DND-41 (cell line): ENCODE results near the gene MBL2.

ENCODE experiments used
- ATAC-seq: fragments of 200-7000 bp; cut with Tn5 transposase; 3 replicates; pipeline ENCODE4 v1.9.1; 2021; ENCODE audit warnings: low read depth; ENCODE audit not compliant: insufficient read depth
- DNase-seq: peaks from one replicate; pipeline ENCODE4 v3.0.0-alpha.2; 2020
- H2AFZ ChIP-seq: 2 replicates; pipeline ENCODE4 v1.6.0; 2012; ENCODE audit warnings: low read depth, low read length
- H3K27ac ChIP-seq: 2 replicates; pipeline ENCODE4 v1.5.1; 2012; ENCODE audit warnings: low read length, inconsistent platforms
- H3K27me3 ChIP-seq: fragments of 200-600 bp; sonication (generic); 2 replicates; pipeline ENCODE4 v1.6.0; 2012; ENCODE audit warnings: low read length, mild to moderate bottlenecking, inconsistent platforms; ENCODE audit not compliant: insufficient read depth, poor library complexity
- H3K36me3 ChIP-seq: 2 replicates; pipeline ENCODE4 v1.5.1; 2012; ENCODE audit warnings: low read length, inconsistent platforms; ENCODE audit not compliant: insufficient read depth
- H3K4me1 ChIP-seq: 2 replicates; pipeline ENCODE4 v1.5.1; 2012; ENCODE audit warnings: mild to moderate bottlenecking, low read length; ENCODE audit not compliant: insufficient read depth
- H3K4me2 ChIP-seq: 2 replicates; pipeline ENCODE4 v1.6.0; 2012; ENCODE audit warnings: mild to moderate bottlenecking, moderate library complexity, low read length, inconsistent platforms; ENCODE audit not compliant: insufficient read depth
- H3K4me3 ChIP-seq, 2 experiments: fragments of 200-600 bp in 1 of 2; shearing (Covaris generic) in 1 of 2; 2 replicates each; pipeline ENCODE4 v1.5.1; 2012 to 2016; ENCODE audit warnings: inconsistent platforms in 2 of 2, low read length in 2 of 2, mild to moderate bottlenecking in 2 of 2, low read depth in 1 of 2, moderate library complexity in 1 of 2
- H3K79me2 ChIP-seq: 2 replicates; pipeline ENCODE4 v1.6.0; 2012; ENCODE audit warnings: low read length, inconsistent platforms; ENCODE audit not compliant: insufficient read depth
- H3K9ac ChIP-seq: 2 replicates; pipeline ENCODE4 v1.6.0; 2012; ENCODE audit warnings: low read depth, mild to moderate bottlenecking, inconsistent platforms, low read length, moderate library complexity
- H3K9me3 ChIP-seq: 2 replicates; pipeline ENCODE4 v1.5.1; 2012; ENCODE audit warnings: low read length, moderate library complexity, mild to moderate bottlenecking, inconsistent platforms; ENCODE audit not compliant: insufficient read depth, severe bottlenecking
- H4K20me1 ChIP-seq: 2 replicates; pipeline ENCODE4 v1.6.0; 2012; ENCODE audit warnings: low read length; ENCODE audit not compliant: insufficient read depth
- EZH2 ChIP-seq: IDR thresholded peaks from 3 replicates; pipeline ENCODE4 v1.6.1; 2012; ENCODE audit warnings: borderline replicate concordance, low read depth, mild to moderate bottlenecking, moderate library complexity, low read length, inconsistent platforms; ENCODE audit not compliant: severe bottlenecking
- TF ChIP-seq, protein P1 (sequence below): IDR thresholded peaks from 2 replicates; pipeline ENCODE4 v1.5.1; 2012; ENCODE audit warnings: borderline replicate concordance, low read length, moderate library complexity, mild to moderate bottlenecking; ENCODE audit not compliant: poor library complexity, severe bottlenecking; ENCODE audit errors: extremely low read depth

MBL2 gene

DNA sequence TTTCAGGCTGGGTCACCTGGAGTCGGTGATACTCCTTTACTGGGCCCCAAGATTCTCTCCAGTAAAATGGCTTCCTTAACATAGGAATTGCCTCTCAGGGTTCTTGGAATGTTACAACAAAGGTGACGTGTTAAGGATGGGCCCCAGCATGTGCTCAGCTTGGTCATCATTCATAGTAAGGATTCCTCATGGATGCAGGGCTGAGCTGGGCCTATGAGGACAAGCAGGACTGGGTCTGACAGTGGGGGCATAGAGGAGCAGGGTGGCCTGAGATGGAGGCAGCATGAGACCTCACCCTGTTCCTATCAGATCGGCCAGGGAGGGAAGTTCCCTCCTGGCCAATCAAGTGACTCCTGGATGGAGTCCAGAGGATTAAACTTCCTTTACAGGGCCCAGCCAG is 12.8 kb upstream of the MBL2 start:
- no peak for DNase-seq
- TF ChIP-seq, protein P1, sequence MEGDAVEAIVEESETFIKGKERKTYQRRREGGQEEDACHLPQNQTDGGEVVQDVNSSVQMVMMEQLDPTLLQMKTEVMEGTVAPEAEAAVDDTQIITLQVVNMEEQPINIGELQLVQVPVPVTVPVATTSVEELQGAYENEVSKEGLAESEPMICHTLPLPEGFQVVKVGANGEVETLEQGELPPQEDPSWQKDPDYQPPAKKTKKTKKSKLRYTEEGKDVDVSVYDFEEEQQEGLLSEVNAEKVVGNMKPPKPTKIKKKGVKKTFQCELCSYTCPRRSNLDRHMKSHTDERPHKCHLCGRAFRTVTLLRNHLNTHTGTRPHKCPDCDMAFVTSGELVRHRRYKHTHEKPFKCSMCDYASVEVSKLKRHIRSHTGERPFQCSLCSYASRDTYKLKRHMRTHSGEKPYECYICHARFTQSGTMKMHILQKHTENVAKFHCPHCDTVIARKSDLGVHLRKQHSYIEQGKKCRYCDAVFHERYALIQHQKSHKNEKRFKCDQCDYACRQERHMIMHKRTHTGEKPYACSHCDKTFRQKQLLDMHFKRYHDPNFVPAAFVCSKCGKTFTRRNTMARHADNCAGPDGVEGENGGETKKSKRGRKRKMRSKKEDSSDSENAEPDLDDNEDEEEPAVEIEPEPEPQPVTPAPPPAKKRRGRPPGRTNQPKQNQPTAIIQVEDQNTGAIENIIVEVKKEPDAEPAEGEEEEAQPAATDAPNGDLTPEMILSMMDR = no peak
- no peak for TF ChIP-seq EZH2
- no peak for ATAC-seq

DNA sequence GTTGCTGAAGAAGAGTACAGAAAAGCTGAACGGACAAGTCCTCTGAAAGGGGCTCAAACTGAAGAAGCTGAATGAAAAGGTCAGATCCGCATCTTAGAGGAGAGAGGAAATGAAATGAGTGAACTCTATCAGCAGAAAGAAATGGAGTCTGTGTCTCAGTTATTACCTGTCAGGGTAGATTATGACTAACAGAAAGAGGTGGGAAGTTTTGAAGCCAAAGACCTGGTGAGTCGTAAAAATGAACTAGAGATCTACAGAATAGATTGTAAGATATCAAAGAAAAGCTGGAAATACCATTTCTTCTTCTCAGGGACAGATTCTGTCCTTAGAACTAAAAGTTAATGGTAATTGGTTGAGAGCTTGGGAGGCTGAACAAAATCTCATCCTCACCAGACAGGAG is 11.1 kb upstream of the MBL2 start:
- no peak overlapping the region for H3K4me2 ChIP-seq
- H3K9me3 ChIP-seq = no peaks in the 10 kb centered on the region
- ATAC-seq (no peak), DNase-seq (no peak)
- no peak overlapping the region for H2AFZ ChIP-seq
- H3K79me2 ChIP-seq = no peaks in the 10 kb centered on the region
- H3K9ac ChIP-seq = no peak overlapping the region
- no peaks in the 10 kb centered on the region for H3K27me3 ChIP-seq
- H4K20me1 ChIP-seq = no peaks in the 10 kb centered on the region
- no peaks in the 10 kb centered on the region for H3K36me3 ChIP-seq
- TF ChIP-seq EZH2 = no peak
- TF ChIP-seq, protein P1 = no peak
- no peaks in the 10 kb centered on the region for H3K4me1 ChIP-seq
- H3K4me3 ChIP-seq = no peak overlapping the region
- no peak overlapping the region for H3K27ac ChIP-seq

More for the DNA sequence above, 12.8 kb upstream of the MBL2 start:
- Histone ChIP-seq H3K4me3 (no peak overlapping the region), H3K27ac (no peak overlapping the region), H3K9me3 (no peaks in the 10 kb centered on the region), H3K36me3 (no peaks in the 10 kb centered on the region), H3K27me3 (no peaks in the 10 kb centered on the region), H3K4me2 (no peak overlapping the region), H3K4me1 (no peaks in the 10 kb centered on the region), H4K20me1 (no peaks in the 10 kb centered on the region), H3K9ac (no peak overlapping the region), H2AFZ (no peak overlapping the region), H3K79me2 (no peaks in the 10 kb centered on the region)

DNA sequence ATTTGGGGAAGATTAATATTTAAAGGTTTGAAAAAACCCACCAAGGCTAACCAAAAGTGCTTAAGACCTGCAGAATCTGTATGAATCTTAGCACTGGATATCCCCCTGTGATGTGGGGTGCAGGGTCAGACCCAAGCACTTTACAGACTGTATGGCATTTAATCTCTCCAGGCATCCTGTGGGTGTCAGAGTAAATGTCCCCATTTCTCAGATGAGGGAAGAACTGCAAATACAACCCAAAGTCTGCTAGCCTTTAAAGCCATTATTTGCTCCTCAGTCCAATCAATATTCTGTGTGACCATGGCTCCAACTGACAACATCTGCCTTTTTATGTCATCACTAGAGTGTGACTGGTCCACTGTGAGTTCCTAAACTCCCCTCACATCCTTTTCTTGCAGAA is 10.0 kb upstream of the MBL2 start:
- no peaks in the 10 kb centered on the region for H4K20me1 ChIP-seq
- DNase-seq (no peak), ATAC-seq (no peak)
- no peaks in the 10 kb centered on the region for H3K79me2 ChIP-seq
- TF ChIP-seq EZH2 = no peak
- TF ChIP-seq, protein P1 = no peak
- H3K9me3 ChIP-seq = no peaks in the 10 kb centered on the region
- H3K9ac ChIP-seq = no peak overlapping the region
- H3K4me3 ChIP-seq = no peak overlapping the region
- H2AFZ ChIP-seq = no peak overlapping the region
- no peaks in the 10 kb centered on the region for H3K36me3 ChIP-seq
- no peaks in the 10 kb centered on the region for H3K27me3 ChIP-seq
- no peak overlapping the region for H3K27ac ChIP-seq
- H3K4me1 ChIP-seq = no peaks in the 10 kb centered on the region
- H3K4me2 ChIP-seq = no peak overlapping the region
